ENCODE measurements around the gene NIPBL.

DNA sequence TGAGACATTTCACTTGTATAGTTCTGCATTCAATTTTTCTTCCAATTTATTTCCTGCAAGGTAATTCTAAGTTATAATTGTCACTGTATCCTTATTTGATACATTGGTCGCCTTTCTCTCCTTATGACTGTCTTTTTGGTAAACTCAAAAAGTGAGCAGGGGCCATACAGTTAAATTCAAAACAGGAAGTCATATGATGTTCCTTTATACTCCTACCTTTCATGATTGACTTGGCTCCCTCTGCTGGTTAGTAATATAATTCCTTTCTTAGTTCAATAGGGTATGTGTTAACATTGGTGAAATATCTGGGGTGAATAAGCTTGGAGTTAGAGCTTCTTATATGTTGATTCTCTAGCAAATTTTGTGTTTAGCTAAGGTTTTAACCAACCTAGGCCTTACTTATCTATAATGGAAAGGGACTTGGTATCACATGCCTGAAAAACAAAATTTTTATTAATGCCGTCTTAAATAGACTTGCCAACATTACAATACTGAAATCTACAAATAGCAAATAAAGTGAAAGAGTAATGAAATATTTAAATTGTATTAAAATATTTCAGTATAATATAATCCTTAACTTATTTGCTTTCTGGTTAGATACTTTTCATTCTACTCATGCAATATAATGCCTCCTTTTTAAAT lies 6.0 kb upstream of the NIPBL start:
- TF ChIP-seq CTCF (IDR thresholded peaks at IDR 0.05; ENCODE audit: low read length) (peak; percentile 76), EZH2 (IDR thresholded peaks at IDR 0.05; ENCODE audit: borderline replicate concordance, low read length) (no peak)
